LNCAP (cell line): ENCODE results near the gene SMIM7.

Source experiments
- CTCF ChIP-seq: fragments of 450-650 bp; IDR thresholded peaks from 2 replicates; pipeline ENCODE4 v1.5.1; 2017; ENCODE audit warnings: mild to moderate bottlenecking

Gene SMIM7

DNA sequence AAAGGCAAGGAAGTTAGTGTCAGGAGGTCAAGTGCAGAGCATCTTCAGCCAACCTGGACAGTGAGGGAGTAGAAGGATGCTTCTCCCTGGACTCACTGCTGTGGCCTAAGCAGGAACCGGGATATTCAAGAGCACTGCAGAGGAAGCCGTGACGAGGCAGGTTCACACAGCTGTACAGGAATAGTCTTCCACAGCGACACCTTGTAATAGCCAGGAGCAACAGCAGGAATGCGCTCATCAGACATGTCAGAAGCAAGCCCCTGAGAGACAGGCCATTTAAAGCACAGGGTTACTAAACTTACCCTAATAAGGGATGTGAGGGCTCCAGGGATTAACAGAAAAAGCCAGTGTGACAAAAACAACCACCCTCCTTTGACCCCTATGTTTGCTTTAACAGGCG lies 28.5 kb downstream of the SMIM7 start:
- TF ChIP-seq CTCF, result no peak

DNA sequence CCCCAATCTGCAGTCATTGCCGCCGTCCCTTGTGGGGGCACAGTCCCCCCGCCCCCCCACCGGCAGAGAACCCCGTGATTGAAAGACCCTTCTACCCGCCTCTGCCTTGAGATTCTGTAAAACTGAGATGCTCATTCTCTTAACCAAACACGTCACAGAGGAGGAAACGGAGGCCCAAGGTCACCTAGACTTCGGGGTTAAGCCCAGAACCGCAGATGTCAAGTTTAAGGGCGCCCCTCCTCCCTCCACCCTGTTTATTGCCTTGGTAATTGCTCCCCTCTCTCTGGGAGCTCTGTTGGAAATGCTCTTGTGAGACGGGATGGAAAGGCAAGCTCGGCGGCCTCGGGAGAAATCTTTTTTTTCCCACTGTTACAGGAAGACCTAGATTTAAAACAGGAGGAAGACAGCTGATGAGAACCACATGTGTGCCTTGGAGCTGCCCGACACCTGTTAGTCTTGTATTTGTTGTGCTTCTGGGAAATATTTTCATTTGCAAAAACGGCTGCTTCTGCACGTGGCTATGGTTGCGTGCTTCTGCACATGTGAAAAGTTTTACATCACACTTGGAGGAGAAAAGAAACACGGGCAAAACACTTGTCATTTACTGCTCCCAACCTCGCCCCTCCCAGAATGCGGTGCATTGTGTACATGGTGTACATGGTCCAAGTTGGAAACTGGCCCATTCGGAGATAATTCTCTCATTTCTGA lies 30.8 kb downstream of the SMIM7 start:
- no peak for TF ChIP-seq CTCF

DNA sequence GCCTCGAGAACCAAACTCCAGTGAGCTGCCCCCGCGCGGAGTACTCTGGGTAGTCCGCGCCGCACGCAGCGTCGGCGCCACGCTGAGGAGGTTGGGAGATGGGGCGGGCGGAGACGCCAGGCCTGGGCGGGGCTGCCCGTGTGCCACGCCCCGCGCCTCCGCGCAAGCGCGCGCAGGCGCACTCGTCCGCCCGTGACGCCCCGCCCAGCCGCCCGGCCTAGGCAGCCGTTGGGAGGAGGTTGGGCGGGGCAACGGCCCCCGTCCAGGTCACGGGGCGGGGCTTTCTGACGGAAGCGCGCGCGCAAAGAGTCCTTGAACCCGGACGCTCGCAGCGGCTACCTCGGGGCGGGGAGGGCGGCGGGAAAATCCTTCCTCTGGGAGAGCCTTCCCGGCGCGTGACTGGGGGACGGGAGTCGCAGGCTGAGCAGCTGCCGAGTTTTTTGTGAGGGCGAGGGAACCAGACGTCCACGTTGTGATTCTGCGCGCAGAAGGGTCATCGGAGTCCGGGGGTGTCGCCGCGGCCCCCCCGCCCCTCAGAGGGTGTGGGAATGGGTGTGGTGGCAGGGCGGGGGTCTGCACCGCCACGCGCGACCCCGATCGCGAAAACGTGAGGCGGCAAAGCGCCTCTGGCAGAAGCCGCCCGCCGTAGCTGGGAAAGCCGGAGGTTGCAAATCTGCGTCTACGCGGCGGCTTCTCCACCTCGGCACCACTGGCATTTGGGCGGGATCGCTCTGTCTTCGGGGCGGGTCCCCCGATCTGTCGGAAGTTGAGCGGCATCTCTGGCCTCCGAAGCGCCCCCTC lies 31.6 kb downstream of the SMIM7 start, which contains the start of gene MED26:
Gene MED26 (minus strand): TSS at position 22 of the 801 bp plus-strand sequence. CDS start 261 bp downstream, outside the sequence.
- TF ChIP-seq CTCF, result no peak

DNA sequence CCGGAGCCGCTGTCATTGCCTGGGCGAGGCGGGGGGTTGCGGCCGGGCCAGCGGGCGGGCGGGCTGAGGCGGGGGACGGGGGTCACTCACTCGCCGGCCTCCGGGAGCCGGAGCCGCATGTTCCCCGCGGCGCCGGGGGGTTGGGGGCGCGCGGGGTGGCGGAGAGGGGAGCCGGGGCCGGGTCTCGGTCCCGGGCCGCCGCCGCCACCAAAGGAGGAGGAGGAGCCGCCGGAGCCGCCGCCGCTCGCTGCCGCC lies 32.1 kb downstream of the SMIM7 start:
- no peak for TF ChIP-seq CTCF

DNA sequence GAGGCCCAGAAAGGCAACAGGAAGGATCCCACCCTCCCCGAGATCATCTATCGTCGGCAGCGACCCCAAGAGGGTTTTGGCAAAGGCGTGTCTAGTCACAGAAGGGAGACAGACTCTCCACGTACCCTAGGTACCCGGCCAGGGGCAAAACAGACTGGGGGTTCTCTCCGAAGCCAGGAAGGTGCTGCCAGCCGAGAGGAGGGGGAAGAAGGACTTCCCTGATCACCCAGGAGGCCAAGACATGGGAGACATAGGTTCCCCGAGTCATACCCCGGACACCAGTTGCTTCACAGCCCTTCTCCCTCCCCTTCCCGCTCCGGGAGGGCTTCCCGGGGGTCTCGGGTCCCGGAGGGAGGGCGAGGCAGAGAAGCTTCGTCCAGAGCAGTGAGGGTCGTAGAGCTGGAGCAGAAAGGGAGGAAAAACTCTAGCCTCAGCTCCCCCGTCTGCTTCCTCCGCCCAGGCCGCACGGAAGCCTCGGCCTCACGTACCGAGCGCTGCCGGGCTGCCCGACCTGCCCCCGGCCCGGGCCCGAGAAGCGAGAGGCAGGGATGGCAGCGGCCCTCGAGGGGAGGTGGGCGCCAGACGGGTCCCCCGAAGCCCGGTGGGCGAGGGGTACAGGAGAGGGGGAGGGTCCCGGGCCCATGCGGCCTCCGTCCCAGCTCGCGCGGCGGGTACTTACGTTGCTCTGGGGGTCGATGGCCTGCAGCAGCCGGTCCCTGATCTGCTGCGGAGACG lies 32.6 kb downstream of the SMIM7 start:
- TF ChIP-seq CTCF, result no peak

- TF ChIP-seq CTCF, result no peak
Measured at GRCh38 chr19:16626796-16627192, 33.1 kb downstream of the SMIM7 start.

GRCh38 chr19:16625163-16625958 lies 34.6 kb downstream of the SMIM7 start:
- TF ChIP-seq CTCF, result no peak
